Fibroblast of pulmonary artery (primary cell): ENCODE results near the gene LYPD1.

ENCODE experiments used
- DNase-seq: peaks from one replicate; pipeline ENCODE4 v3.0.0-alpha.2; 2010; ENCODE audit warnings: low read depth
- H3K4me3 ChIP-seq: replicated peaks from 2 replicates; pipeline ENCODE4 v1.5.1; 2011; ENCODE audit warnings: low read depth, mild to moderate bottlenecking, control low read depth, low read length, moderate library complexity
- CTCF ChIP-seq: IDR thresholded peaks from 2 replicates; pipeline ENCODE4 v1.5.1; 2011; ENCODE audit warnings: mild to moderate bottlenecking, control low read depth, low read length, inconsistent platforms; ENCODE audit errors: missing control alignments

Gene LYPD1

DNA sequence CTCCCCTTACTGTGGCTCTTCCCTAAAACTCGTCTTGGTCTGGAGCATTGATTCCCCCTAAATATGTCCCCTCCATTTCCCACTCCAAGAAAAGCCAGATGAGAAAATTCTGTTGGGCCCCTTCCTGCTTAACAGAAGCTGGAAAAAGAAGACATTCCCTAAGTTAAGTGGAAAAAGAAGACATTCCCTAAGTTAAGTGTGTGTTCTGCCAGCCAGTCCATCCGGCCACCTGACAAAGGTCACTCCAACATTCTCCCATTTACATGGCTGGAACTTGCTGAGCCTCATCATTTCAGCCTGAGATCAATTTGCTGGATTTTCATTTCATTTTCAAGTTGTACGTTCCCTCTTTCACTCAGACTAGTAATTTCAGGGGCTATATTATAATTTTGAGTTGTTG lies 52.0 kb downstream of the LYPD1 start:
- no peak overlapping the region for H3K4me3 ChIP-seq
- TF ChIP-seq CTCF = no peak
- DNase-seq = no peak

GRCh38 chr2:132615329-132616085 lies 54.5 kb downstream of the LYPD1 start:
- DNase-seq = no peak
- H3K4me3 ChIP-seq = no peak overlapping the region
- no peak for TF ChIP-seq CTCF

DNA sequence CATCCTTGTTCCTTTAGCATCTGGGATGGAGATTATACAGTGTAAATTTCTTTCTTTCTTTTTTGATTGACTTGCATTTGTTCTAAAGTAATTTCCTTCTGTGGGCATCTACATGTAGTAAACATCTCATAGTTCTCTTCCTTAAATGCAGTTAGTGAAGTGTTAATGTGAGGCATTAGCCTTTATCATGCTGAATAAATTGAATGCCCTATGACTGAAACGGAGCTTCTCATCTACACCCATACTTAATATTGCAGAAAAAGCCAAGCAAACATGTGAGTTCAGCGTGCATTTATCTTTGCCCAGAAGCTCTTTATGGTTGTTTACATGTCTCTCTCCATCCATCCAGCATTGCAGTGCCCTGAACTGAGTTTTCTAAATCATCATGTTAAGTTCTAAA lies 58.3 kb downstream of the LYPD1 start:
- H3K4me3 ChIP-seq = no peak overlapping the region
- TF ChIP-seq CTCF = no peak
- DNase-seq = no peak

- H3K4me3 ChIP-seq = no peak overlapping the region
- DNase-seq = no peak
- TF ChIP-seq CTCF = no peak
Observed at GRCh38 chr2:132609101-132609890, 60.7 kb downstream of the LYPD1 start.

- no peak for TF ChIP-seq CTCF
- H3K4me3 ChIP-seq = no peak overlapping the region
Observed at GRCh38 chr2:132608311-132608710, 61.7 kb downstream of the LYPD1 start.

DNA sequence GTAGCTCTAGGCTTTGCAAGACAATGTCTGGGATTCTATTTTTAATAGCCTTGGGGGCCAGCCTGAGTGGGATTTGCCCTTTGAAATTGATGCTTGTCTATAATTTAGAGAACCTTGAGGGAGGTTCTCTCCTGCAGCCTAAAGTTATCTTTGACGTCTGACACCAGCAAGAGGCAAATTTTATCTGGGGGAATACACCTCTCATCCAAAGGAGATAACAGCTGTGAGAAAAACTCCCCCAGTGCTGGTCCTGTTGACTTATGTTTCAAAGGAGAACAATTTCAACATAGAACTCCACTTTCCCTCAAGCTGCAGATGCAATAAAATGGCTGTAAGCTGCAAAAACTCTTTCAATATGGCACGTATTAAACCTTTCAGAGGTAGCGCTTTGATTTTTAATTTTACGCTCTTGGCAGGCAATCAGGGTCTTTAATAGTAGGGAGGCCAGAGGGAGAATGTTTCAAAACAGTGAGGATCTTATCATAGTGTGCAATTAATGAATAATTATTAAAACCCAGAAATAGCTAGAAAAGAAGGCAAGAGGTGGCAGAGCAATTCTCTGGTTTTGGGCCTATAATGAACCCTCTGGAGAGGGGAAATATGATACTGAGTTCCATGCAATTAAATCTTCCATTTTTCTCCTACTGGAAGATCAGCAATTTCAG lies 62.4 kb downstream of the LYPD1 start:
- no peak overlapping the region for H3K4me3 ChIP-seq
- no peak for DNase-seq
- no peak for TF ChIP-seq CTCF

More at GRCh38 chr2:132608311-132608710, 61.7 kb downstream of the LYPD1 start:
- no peak for DNase-seq
